ENCODE measurements around the gene P2RY8.

- TF ChIP-seq POLR2A (IDR thresholded peaks at IDR 0.05) (no peak), POLR2AphosphoS5 (IDR thresholded peaks at IDR 0.05) (peak in 2 of 3 donors; percentile 17 to 24), CTCF (IDR thresholded peaks at IDR 0.05) (peak; percentile 76 to 91 (median 83))
Observed at GRCh38 chrX:1453951-1454785, 82.8 kb downstream of the P2RY8 start.
